HepG2 (cell line): ENCODE measurements around the gene KCNQ5. TPM values are rescaled to one million over a fixed set of nuclear protein-coding genes. Genes with fewer than 3 reads are reported as not detected.

Experiments
- ATAC-seq: fragments of 200-7000 bp; cut with Tn5 transposase; 3 replicates; pipeline ENCODE4 v1.9.1; 2020; ENCODE audit warnings: mild to moderate bottlenecking, moderate library complexity
- BruUV-seq: library from RNA; stranded (reverse); fragments of 400-500 nt; replicated peaks from 2 replicates; lab custom pipeline; 2021; lab: Mats Ljungman, UMichigan
- CTCF ChIA-PET: fragments of 300-600 bp; formaldehyde crosslinking; extraction: SDS; loops from one replicate; lab custom pipeline; 2021; ENCODE audit warnings: low total read pairs, inconsistent platforms, low intra/inter-chr PET ratio; lab: Yijun Ruan, JAX
- POLR2A ChIA-PET: fragments of 350-600 bp; sonication (Branson Sonifier 250); formaldehyde crosslinking; loops from one replicate; lab custom pipeline; 2020; ENCODE audit warnings: antibody characterized with exemption, inconsistent platforms; lab: Yijun Ruan, JAX
- DNase-seq: peaks from one replicate; pipeline ENCODE4 v3.0.0-alpha.2; 2015; ENCODE audit warnings: low spot score
- FAIRE-seq: peaks from 3 replicates; lab custom pipeline; 2011; peaks lifted over from hg19 to GRCh38; lab: Jason Lieb, UNC
- H2AFZ ChIP-seq: one replicate; pipeline ENCODE4 v1.6.1; 2011; ENCODE audit warnings: low read length, inconsistent platforms
- H3K27ac ChIP-seq: fragments of 300-600 bp; 3 replicates; pipeline ENCODE4 v1.8.0; 2011; ENCODE audit warnings: mixed run types, mild to moderate bottlenecking, mixed read lengths, low read length, inconsistent platforms; ENCODE audit not compliant: insufficient read depth; ENCODE audit errors: extremely low read length
- H3K27me3 ChIP-seq, 2 experiments: fragments of 200-600 bp in 1 of 2; 2 replicates in 1 of 2; 3 replicates in 1 of 2; pipeline versions ENCODE4 v1.6.0 to v1.8.0; 2011; ENCODE audit warnings: low read length in 2 of 2, mild to moderate bottlenecking in 2 of 2, moderate library complexity in 2 of 2, inconsistent platforms in 1 of 2; ENCODE audit not compliant: insufficient read depth in 2 of 2, control insufficient read depth in 1 of 2
- H3K36me3 ChIP-seq, 2 experiments: fragments of 200-600 bp in 1 of 2; replicated peaks in 1 of 2; 2 replicates in 1 of 2; 3 replicates in 1 of 2; pipeline versions ENCODE4 v1.5.1 to v1.8.0; 2011; ENCODE audit warnings: low read length in 2 of 2, inconsistent platforms in 1 of 2; ENCODE audit not compliant: insufficient read depth in 2 of 2, control insufficient read depth in 1 of 2
- H3K4me1 ChIP-seq: 2 replicates; pipeline ENCODE4 v1.5.1; 2012; ENCODE audit warnings: low read length, inconsistent platforms; ENCODE audit not compliant: insufficient read depth
- H3K4me2 ChIP-seq: 2 replicates; pipeline ENCODE4 v1.6.0; 2011; ENCODE audit warnings: low read depth, low read length, inconsistent platforms
- H3K4me3 ChIP-seq, 3 experiments: fragments of 200-600 bp in 1 of 3; sonication (generic), shearing (Covaris generic) in 1 of 3; replicated peaks in 1 of 3; 2 replicates each; pipeline ENCODE4 v1.5.1; 2011 to 2016; ENCODE audit warnings: low read length in 3 of 3, inconsistent platforms in 2 of 3, low read depth in 2 of 3, mild to moderate bottlenecking in 2 of 3, control low read depth in 1 of 3, mixed read lengths in 1 of 3; ENCODE audit not compliant: insufficient read depth in 1 of 3
- H3K79me2 ChIP-seq: one replicate; pipeline ENCODE4 v1.6.1; 2011; ENCODE audit warnings: low read length, inconsistent platforms; ENCODE audit not compliant: insufficient read depth
- H3K9ac ChIP-seq: 2 replicates; pipeline ENCODE4 v1.6.0; 2011; ENCODE audit warnings: mild to moderate bottlenecking, low read depth, low read length, inconsistent platforms; ENCODE audit not compliant: insufficient read depth
- H3K9me3 ChIP-seq: 2 replicates; pipeline ENCODE4 v1.5.1; 2012; ENCODE audit warnings: mild to moderate bottlenecking, low read length
- H4K20me1 ChIP-seq: 2 replicates; pipeline ENCODE4 v1.6.0; 2011; ENCODE audit warnings: inconsistent platforms, mild to moderate bottlenecking, low read length, moderate library complexity; ENCODE audit not compliant: insufficient read depth
- ATM ChIP-seq: fragments of 450-650 bp; IDR thresholded peaks from 2 replicates; pipeline ENCODE4 v1.7.1; 2017; ENCODE audit warnings: mild to moderate bottlenecking, borderline replicate concordance
- PCBP1 ChIP-seq: fragments of 200-400 bp; formaldehyde crosslinking; IDR thresholded peaks from 2 replicates; pipeline ENCODE4 v1.6.1; 2017; ENCODE audit warnings: mild to moderate bottlenecking, low read depth, low read length, borderline replicate concordance
- POLR2G ChIP-seq: fragments of 200-400 bp; formaldehyde crosslinking; IDR thresholded peaks from 2 replicates; pipeline ENCODE4 v1.6.1; 2018; ENCODE audit warnings: mild to moderate bottlenecking, low read depth, low read length, moderate library complexity
- STAT5B ChIP-seq: sonication (generic); formaldehyde crosslinking; IDR thresholded peaks from 2 replicates; pipeline ENCODE4 v1.4.0; 2020; ENCODE audit warnings: missing genetic modification reagents
- ZNF20 ChIP-seq: sonication (generic); formaldehyde crosslinking; IDR thresholded peaks from 2 replicates; pipeline ENCODE4 v1.4.0; 2020; ENCODE audit warnings: mild to moderate bottlenecking, moderate library complexity, missing genetic modification reagents
- ZNF263 ChIP-seq: sonication (generic); formaldehyde crosslinking; IDR thresholded peaks from 2 replicates; pipeline ENCODE4 v1.4.0; 2020; ENCODE audit warnings: missing genetic modification reagents
- ZNF598 ChIP-seq: sonication (generic); formaldehyde crosslinking; IDR thresholded peaks from 2 replicates; pipeline ENCODE4 v1.5.1; 2020; ENCODE audit warnings: mild to moderate bottlenecking, missing genetic modification reagents, borderline replicate concordance
- ZNF816 ChIP-seq: sonication (generic); formaldehyde crosslinking; IDR thresholded peaks from 2 replicates; pipeline ENCODE4 v1.8.0; 2022; ENCODE audit warnings: missing genetic modification reagents, mild to moderate bottlenecking, borderline replicate concordance
- ZNF841 ChIP-seq: sonication (generic); formaldehyde crosslinking; IDR thresholded peaks from 2 replicates; pipeline ENCODE4 v1.8.1; 2023; ENCODE audit warnings: missing genetic modification reagents, borderline replicate concordance
- WGBS: methylation state at CpG from one replicate; pipeline ENCODE4 v1.1.6; 2017; ENCODE audit warnings: low lambda C conversion rate; 5-methylcytosine and 5-hydroxymethylcytosine counted together
- in situ Hi-C: cut with HindIII; loops from 2 replicates; pipeline ENCODE4 v1.10.0; 2017; ENCODE audit warnings: low pct_unique_long_range_greater_than_20kb; ENCODE audit not compliant: extremely low pct_ligation_motif_present
- intact Hi-C: fragments of 100-400 bp; cut with micrococcal nuclease; formaldehyde crosslinking; loops from one replicate; pipeline ENCODE4 v1.10.0; 2022; ENCODE audit not compliant: unreplicated experiment
- polyA plus RNA-seq, 8 experiments: library from polyadenylated mRNA; depleted of rRNA in 3 of 8; stranded (reverse) in 7 of 8; unstranded in 1 of 8; fragments of >200 nt; fragmentation: Illumina TruSeq in 4 of 8; extraction: Trizol in 4 of 8; gene quantifications; 2 replicates each; pipeline versions ENCODE4 v1.2.1 to v1.2.3, GENCODE V29; 2011 to 2016; ENCODE audit warnings: low read depth in 4 of 8, missing spikeins in 1 of 8, mixed read lengths in 1 of 8; ENCODE audit not compliant: insufficient read depth in 1 of 8
- total RNA-seq, 5 experiments: library from RNA; depleted of rRNA; stranded (reverse); fragments of >200 nt; fragmentation: Illumina TruSeq; extraction: Trizol; gene quantifications; 2 replicates each; pipeline ENCODE4 v1.2.3, GENCODE V29; 2016; ENCODE audit warnings: low read depth in 1 of 5
- TF ChIP-seq, protein P1 (sequence below): sonication (generic); formaldehyde crosslinking; IDR thresholded peaks from 2 replicates; pipeline ENCODE4 v1.4.0; 2020; ENCODE audit warnings: missing genetic modification reagents, mild to moderate bottlenecking, borderline replicate concordance

KCNQ5 gene
- total and polyA plus RNA-seq, 2 of the 13 experiments (the other 11 are each of a cell fraction or from before 2014, with no cell fraction given): 0.04 TPM; not detected in 1

DNA sequence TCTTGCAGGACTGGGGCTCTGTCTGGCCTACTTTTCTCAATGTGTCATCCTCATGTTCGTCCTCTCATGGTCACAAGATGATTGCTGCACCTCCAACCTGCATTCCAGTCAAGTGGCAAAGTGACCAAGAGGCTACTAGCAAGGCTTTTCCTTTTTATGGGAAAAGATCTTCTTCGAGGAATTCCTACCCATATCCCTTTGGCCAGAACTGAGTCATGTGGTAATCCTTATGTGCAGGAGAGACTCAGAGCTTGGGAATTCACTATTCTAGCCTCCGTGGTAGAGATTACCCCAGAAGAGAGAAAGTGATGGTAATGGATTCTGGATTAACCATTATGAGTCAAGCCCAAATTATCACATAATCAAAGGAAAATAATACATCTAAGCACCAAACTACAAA, 162.7 kb downstream of the KCNQ5 start:
- Histone ChIP-seq H3K4me1 (no peaks in the 10 kb centered on the region), H4K20me1 (no peaks in the 10 kb centered on the region), H3K9me3 (no peaks in the 10 kb centered on the region), H3K36me3 (no peaks in the 10 kb centered on the region), H3K27ac (no peak overlapping the region), H3K4me2 (no peak overlapping the region), H3K9ac (no peak overlapping the region), H2AFZ (no peak overlapping the region), H3K79me2 (no peaks in the 10 kb centered on the region), H3K27me3 (no peaks in the 10 kb centered on the region), H3K4me3 (no peak overlapping the region)
- TF ChIP-seq ZNF598 (CRISPR knock-in tag) (no peak), STAT5B (no peak), ZNF20 (CRISPR knock-in tag) (no peak), ZNF263 (CRISPR knock-in tag) (no peak)
- POLR2A ChIA-PET: no interaction called here
- in situ Hi-C loops: no loop called here
- BruUV-seq: no TSS peak
- ATAC-seq: no peak
- WGBS: 7% methylated on average over 3 of the region's 3 CpGs
- no peak for FAIRE-seq
- intact Hi-C loops: no loop called here
- CTCF ChIA-PET: no interaction called here
- DNase-seq: no peak

DNA sequence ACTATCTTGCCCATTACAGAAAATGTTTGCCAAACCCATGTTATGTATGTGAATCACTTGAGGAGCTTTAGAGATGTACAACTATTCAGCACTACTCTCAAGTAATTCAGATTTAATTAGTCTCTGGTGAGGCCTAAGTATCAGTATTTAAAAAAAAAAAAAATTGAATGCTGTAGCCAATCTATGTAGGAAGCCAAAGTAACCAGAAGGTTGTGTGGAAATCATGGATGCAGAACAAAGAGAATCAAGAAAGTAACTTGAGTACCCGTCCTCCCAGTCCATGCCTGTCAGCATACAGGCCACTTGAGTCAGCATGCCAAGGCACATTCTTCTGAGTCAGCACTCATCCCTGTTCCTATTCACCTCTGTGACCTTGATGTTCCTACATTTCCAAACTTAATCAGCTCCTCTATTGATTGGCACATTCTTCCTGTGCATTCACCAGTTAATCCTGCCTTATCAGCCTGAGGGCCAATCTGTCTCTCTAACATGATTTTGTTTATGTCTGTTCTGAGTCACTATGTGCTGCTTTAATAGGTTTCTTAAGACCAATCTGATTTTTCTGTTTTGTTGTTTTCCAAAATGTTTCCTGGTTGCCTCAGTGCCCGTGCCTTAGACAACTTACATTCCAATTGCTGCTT, 165.6 kb downstream of the KCNQ5 start:
- H3K4me3 ChIP-seq: no peak overlapping the region
- no peaks in the 10 kb centered on the region for H3K4me1 ChIP-seq
- no TSS peak for BruUV-seq
- H3K27ac ChIP-seq: no peak overlapping the region
- intact Hi-C loops (no loop called here), in situ Hi-C loops (no loop called here)
- no peaks in the 10 kb centered on the region for H3K9me3 ChIP-seq
- H4K20me1 ChIP-seq: no peaks in the 10 kb centered on the region
- POLR2A ChIA-PET: no interaction called here
- 0% methylated on average over 2 of the region's 2 CpGs for WGBS
- H2AFZ ChIP-seq: no peak overlapping the region
- H3K4me2 ChIP-seq: no peak overlapping the region
- H3K9ac ChIP-seq: no peak overlapping the region
- no peaks in the 10 kb centered on the region for H3K79me2 ChIP-seq
- no peaks in the 10 kb centered on the region for H3K36me3 ChIP-seq
- FAIRE-seq: no peak
- CTCF ChIA-PET: no interaction called here
- no peak for DNase-seq
- no peak for ATAC-seq
- no peaks in the 10 kb centered on the region for H3K27me3 ChIP-seq
- TF ChIP-seq POLR2G (no peak), ATM (no peak), ZNF816 (CRISPR knock-in tag) (no peak), PCBP1 (no peak), ZNF841 (CRISPR knock-in tag) (no peak)
- TF ChIP-seq, protein P1, sequence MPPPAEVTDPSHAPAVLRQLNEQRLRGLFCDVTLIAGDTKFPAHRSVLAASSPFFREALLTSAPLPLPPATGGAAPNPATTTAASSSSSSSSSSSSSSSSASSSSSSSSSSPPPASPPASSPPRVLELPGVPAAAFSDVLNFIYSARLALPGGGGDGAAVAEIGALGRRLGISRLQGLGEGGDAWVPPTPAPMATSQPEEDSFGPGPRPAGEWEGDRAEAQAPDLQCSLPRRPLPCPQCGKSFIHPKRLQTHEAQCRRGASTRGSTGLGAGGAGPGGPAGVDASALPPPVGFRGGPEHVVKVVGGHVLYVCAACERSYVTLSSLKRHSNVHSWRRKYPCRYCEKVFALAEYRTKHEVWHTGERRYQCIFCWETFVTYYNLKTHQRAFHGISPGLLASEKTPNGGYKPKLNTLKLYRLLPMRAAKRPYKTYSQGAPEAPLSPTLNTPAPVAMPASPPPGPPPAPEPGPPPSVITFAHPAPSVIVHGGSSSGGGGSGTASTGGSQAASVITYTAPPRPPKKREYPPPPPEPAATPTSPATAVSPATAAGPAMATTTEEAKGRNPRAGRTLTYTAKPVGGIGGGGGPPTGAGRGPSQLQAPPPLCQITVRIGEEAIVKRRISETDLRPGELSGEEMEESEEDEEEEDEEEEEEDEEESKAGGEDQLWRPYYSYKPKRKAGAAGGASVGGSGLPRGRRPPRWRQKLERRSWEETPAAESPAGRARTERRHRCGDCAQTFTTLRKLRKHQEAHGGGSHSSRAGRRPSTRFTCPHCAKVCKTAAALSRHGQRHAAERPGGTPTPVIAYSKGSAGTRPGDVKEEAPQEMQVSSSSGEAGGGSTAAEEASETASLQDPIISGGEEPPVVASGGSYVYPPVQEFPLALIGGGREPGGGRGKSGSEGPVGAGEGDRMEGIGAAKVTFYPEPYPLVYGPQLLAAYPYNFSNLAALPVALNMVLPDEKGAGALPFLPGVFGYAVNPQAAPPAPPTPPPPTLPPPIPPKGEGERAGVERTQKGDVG (CRISPR knock-in tag): no peak
